Measurements from ENCODE around the gene HLA-E. TPM values are rescaled to one million over a fixed set of nuclear protein-coding genes. Genes with fewer than 3 reads are reported as not detected.
A peak's percentile ranks its signal among the peaks of the same experiment; 100 is the strongest.

Gene HLA-E
- total and polyA plus RNA-seq, 2 of the 13 experiments (the other 11 are each of a cell fraction or from before 2014, with no cell fraction given) = 45.2 to 90.4 TPM

- TF ChIP-seq ZNF513 (CRISPR knock-in tag; conservative IDR thresholded peaks at IDR 0.05) = no peak
Measured at GRCh38 chr6:30459145-30459544, 30.2 kb upstream of the HLA-E start (continued).

- H3K27me3 ChIP-seq (ENCODE audit: control insufficient read depth in 1 of 2, insufficient read depth in 2 of 2, low read length in 2 of 2) = peaks cover 16 to 82% of the 10 kb centered on the region in 2 experiments; a peak in 4 of 5 replicates
- H3K27ac ChIP-seq (ENCODE audit: extremely low read length, insufficient read depth, low read length) = no peak overlapping the region
- no peaks in the 10 kb centered on the region for H3K36me3 ChIP-seq (replicated peaks in 1 of 2; ENCODE audit: control insufficient read depth in 1 of 2, insufficient read depth in 2 of 2, low read length in 2 of 2)
- H3K9ac ChIP-seq (ENCODE audit: insufficient read depth, low read depth, low read length) = no peak overlapping the region
- POLR2A ChIA-PET = no interaction called here
- H3K9me3 ChIP-seq (ENCODE audit: low read length) = no peaks in the 10 kb centered on the region
- H3K4me3 ChIP-seq (replicated peaks in 1 of 3; ENCODE audit: insufficient read depth in 1 of 3, low read depth in 2 of 3, low read length in 3 of 3) = no peak overlapping the region
- no peak for FAIRE-seq
- no peak overlapping the region for H2AFZ ChIP-seq (ENCODE audit: low read length)
- CTCF ChIA-PET (ENCODE audit: low intra/inter-chr PET ratio, low total read pairs) = no interaction called here
- peaks cover 14% of the 10 kb centered on the region for H3K4me1 ChIP-seq (ENCODE audit: insufficient read depth, low read length)
- H3K4me2 ChIP-seq (ENCODE audit: low read depth, low read length) = no peak overlapping the region
- ATAC-seq = no peak
- no peak for DNase-seq (ENCODE audit: low spot score)
- intact Hi-C loops (cut with micrococcal nuclease; ENCODE audit: unreplicated experiment) = no loop called here
- in situ Hi-C loops (cut with HindIII; ENCODE audit: extremely low pct_ligation_motif_present, low pct_unique_long_range_greater_than_20kb) = loop anchor here (25.0 kb wide), 1 partner anchor 626 kb away; no protein-coding TSS in a partner anchor
- H3K79me2 ChIP-seq (ENCODE audit: insufficient read depth, low read length) = no peaks in the 10 kb centered on the region
- TF ChIP-seq YEATS4 (CRISPR knock-in tag; IDR thresholded peaks at IDR 0.05; ENCODE audit: borderline replicate concordance) (no peak), ZNF496 (CRISPR knock-in tag; IDR thresholded peaks at IDR 0.05; ENCODE audit: insufficient replicate concordance) (no peak), NFE2L2 (IDR thresholded peaks at IDR 0.05; ENCODE audit: low read length) (peak; percentile 73)
- peaks cover 13% of the 10 kb centered on the region; the same call in 1 of the 2 replicates for H4K20me1 ChIP-seq (ENCODE audit: insufficient read depth, low read length)
- WGBS (ENCODE audit: low lambda C conversion rate) = 4% methylated on average over 5 of the region's 5 CpGs
- BruUV-seq (replicated peaks) = no TSS peak
Measured at GRCh38 chr6:30461055-30461454, 28.3 kb upstream of the HLA-E start.

- H3K27ac ChIP-seq (ENCODE audit: extremely low read length, insufficient read depth, low read length) = no peak overlapping the region
- H3K4me3 ChIP-seq (replicated peaks in 1 of 3; ENCODE audit: insufficient read depth in 1 of 3, low read depth in 2 of 3, low read length in 3 of 3) = no peak overlapping the region
- no peak overlapping the region for H3K9ac ChIP-seq (ENCODE audit: insufficient read depth, low read depth, low read length)
- TF ChIP-seq ZNF12 (CRISPR knock-in tag; IDR thresholded peaks at IDR 0.05) = no peak
- no peak for TF ChIP-seq TCF7L2 (IDR thresholded peaks at IDR 0.05; ENCODE audit: low read depth, low read length)
- no peak for TF ChIP-seq ZFP36 (IDR thresholded peaks at IDR 0.05; ENCODE audit: borderline replicate concordance, low read depth, low read length, partially characterized antibody)
- TF ChIP-seq ZNF337 (CRISPR knock-in tag; IDR thresholded peaks at IDR 0.05; ENCODE audit: borderline replicate concordance, low read depth) = no peak
- TF ChIP-seq ZNF256 (CRISPR knock-in tag; conservative IDR thresholded peaks at IDR 0.05) = no peak
- TF ChIP-seq SIN3A (IDR thresholded peaks at IDR 0.05; ENCODE audit: borderline replicate concordance, low read depth, low read length) = no peak
- TF ChIP-seq ZNF841 (CRISPR knock-in tag; IDR thresholded peaks at IDR 0.05; ENCODE audit: borderline replicate concordance) = no peak
- DNase-seq (ENCODE audit: low spot score) (no peak), FAIRE-seq (no peak), ATAC-seq (no peak)
- CTCF ChIA-PET (ENCODE audit: low intra/inter-chr PET ratio, low total read pairs) = no interaction called here
- no peaks in the 10 kb centered on the region for H3K79me2 ChIP-seq (ENCODE audit: insufficient read depth, low read length)
- H3K36me3 ChIP-seq (replicated peaks in 1 of 2; ENCODE audit: control insufficient read depth in 1 of 2, insufficient read depth in 2 of 2, low read length in 2 of 2) = no peaks in the 10 kb centered on the region
- WGBS (ENCODE audit: low lambda C conversion rate) = under 1% methylated on average over 7 of the region's 7 CpGs
- H3K9me3 ChIP-seq (ENCODE audit: low read length) = no peaks in the 10 kb centered on the region
- peaks cover 14% of the 10 kb centered on the region; the same call in 1 of the 2 replicates for H4K20me1 ChIP-seq (ENCODE audit: insufficient read depth, low read length)
- H3K27me3 ChIP-seq (ENCODE audit: control insufficient read depth in 1 of 2, insufficient read depth in 2 of 2, low read length in 2 of 2) = peaks cover 21 to 87% of the 10 kb centered on the region in 2 experiments; a peak in 4 of 5 replicates
- in situ Hi-C loops (cut with HindIII; ENCODE audit: extremely low pct_ligation_motif_present, low pct_unique_long_range_greater_than_20kb) (loop anchor here (25.0 kb wide), 1 partner anchor 625 kb away; no protein-coding TSS in a partner anchor), intact Hi-C loops (cut with micrococcal nuclease; ENCODE audit: unreplicated experiment) (no loop called here)
- no peak overlapping the region for H3K4me2 ChIP-seq (ENCODE audit: low read depth, low read length)
- POLR2A ChIA-PET = no interaction called here
- peaks cover 25% of the 10 kb centered on the region for H3K4me1 ChIP-seq (ENCODE audit: insufficient read depth, low read length)
- no TSS peak for BruUV-seq (replicated peaks)
- no peak overlapping the region for H2AFZ ChIP-seq (ENCODE audit: low read length)
Measured at GRCh38 chr6:30462482-30462881, 26.8 kb upstream of the HLA-E start.
